Heart right ventricle (tissue), 16 donors: ENCODE measurements around the gene GAR1. TPM values are rescaled to one million over a fixed set of nuclear protein-coding genes. Genes with fewer than 3 reads are reported as not detected.
A peak's percentile ranks its signal among the peaks of the same experiment; 100 is the strongest.
"Not testable (repeated sequence)": the region's sequence is repeated elsewhere in the genome, so short reads cannot be mapped to it uniquely, and the experiment has no call there.

Source experiments
- ATAC-seq, 8 donors: fragments of 200-7000 bp; cut with Tn5 transposase; one replicate each; pipeline ENCODE4 v1.9.1; 2020; ENCODE audit warnings: mild to moderate bottlenecking in 8 of 8, moderate library complexity in 8 of 8, moderate number of reproducible peaks in 1 of 8
- DNase-seq, 2 donors: peaks; one replicate each; pipeline ENCODE4 v3.0.0-alpha.2; 2020
- H3K27ac ChIP-seq, 10 donors: fragments of 200-600 bp; sonication (generic) in 2 of 10; one replicate each; pipeline versions ENCODE4 v1.5.0 to v1.8.0; 2020 to 2022; ENCODE audit warnings: mild to moderate bottlenecking in 3 of 10
- H3K27me3 ChIP-seq, 7 donors: fragments of 200-600 bp; one replicate each; pipeline ENCODE4 v1.8.0; 2021 to 2022; ENCODE audit warnings: mild to moderate bottlenecking in 2 of 7
- H3K36me3 ChIP-seq, 9 donors: fragments of 200-600 bp; sonication (generic) in 1 of 9; one replicate each; pipeline versions ENCODE4 v1.5.0 to v1.8.0; 2020 to 2022; ENCODE audit warnings: mild to moderate bottlenecking in 2 of 9
- H3K4me1 ChIP-seq, 9 donors: fragments of 200-600 bp; sonication (generic) in 1 of 9; one replicate each; pipeline versions ENCODE4 v1.5.0 to v1.8.0; 2020 to 2022; ENCODE audit warnings: mild to moderate bottlenecking in 4 of 9
- H3K4me3 ChIP-seq, 10 donors: fragments of 200-600 bp; sonication (generic) in 2 of 10; one replicate each; pipeline versions ENCODE4 v1.5.0 to v1.8.0; 2020 to 2022; ENCODE audit warnings: mild to moderate bottlenecking in 7 of 10, moderate library complexity in 2 of 10
- H3K9me3 ChIP-seq, 11 donors: fragments of 200-600 bp in 10 of 11; sonication (generic) in 2 of 11; one replicate each; pipeline versions ENCODE4 v1.5.0 to v1.8.0; 2013 to 2022; ENCODE audit warnings: mild to moderate bottlenecking in 2 of 11, control low read depth in 1 of 11, moderate library complexity in 1 of 11
- CTCF ChIP-seq, 9 donors: fragments of 200-600 bp; sonication (generic) in 2 of 9; IDR thresholded peaks; one replicate each; pipeline versions ENCODE4 v1.5.0 to v1.8.0; 2021 to 2022; ENCODE audit warnings: antibody characterized with exemption in 9 of 9, mild to moderate bottlenecking in 5 of 9, moderate library complexity in 1 of 9
- WGBS, 2 donors: extraction: QIAGEN DNeasy Blood & Tissue Kit; methylation state at CpG; one replicate each; pipeline ENCODE4 v1.1.7; 2013; ENCODE audit warnings: inconsistent platforms in 1 of 2; 5-methylcytosine and 5-hydroxymethylcytosine counted together
- intact Hi-C, 10 donors: fragments of 100-400 bp; cut with DNase I; formaldehyde crosslinking; loops; one replicate each; pipeline versions ENCODE4 v1.11.1 to v1.14.2; 2022
- long read RNA-seq, 3 donors: library from polyadenylated mRNA; unstranded; transcript quantifications; one replicate each; pipeline ENCODE4 v2.0.0, GENCODE V29; 2020 to 2021
- polyA plus RNA-seq, 2 donors: library from polyadenylated mRNA; stranded (reverse); fragments of 200-250 nt; gene quantifications; one replicate each; pipeline ENCODE4 v1.2.3, GENCODE V29; 2013
- total RNA-seq, 10 donors: library from RNA; stranded (reverse); fragmentation: NEBNext Ultra II Directional in 3 of 10; extraction: Animal tissue kit (Norgen Biotek cat#: 25700) in 3 of 10; gene quantifications; one replicate each; pipeline versions ENCODE4 v1.2.1 to v1.2.4, GENCODE V29; 2021 to 2023
- donor health status: Arrhythmogenic right ventricular cardiomyopathy.
- donor health status: ischemic (EF 13 %, LVEDD 7.1; RV severe dilation, severe dysfunction).
- donor health status: healthy with polysubstance abuse.
- donor health status: DM: no; HTN: yes; CAD: no.
- donor health status: DM: no; HTN: no; CAD: no.
- donor health status: ischemic (EF 25% LVEDD 6.9; RV normal size, moderate dysfunction).
- donor health status: ischemic (EF 25% LVEDD 5.7; RV mildly dilated, moderate dysfunction).
- donor health status: healthy.
- donor health status: DM: yes; HTN: yes; CAD: no.
- donor health status: Ischemic cardiomyopathy.
- donor health status: ischemic (EF 35%, LVEDD 5.7; RV mildly dilated, moderate dysfunction).
- donor health status: nonischemic (EF 11% LVEDD 7.7; RV severe dilation, severe dysfunction).
- donor health status: DM: yes; HTN: yes; CAD: no.
- donor health status: PGD.
- donor health status: ischemic (EF 29% LVEDD 5.4; RV normal size, mild dysfunction).
- donor health status: nonischemic (EF 23%, LVEDD 6.1; RV moderate dilation, normal function).

The GAR1 gene
- total RNA-seq, result 10 to 100 TPM in 3 of 10 donors, 1 to 10 TPM in 7; 6.8 to 12.3 (median 9.2) TPM
- polyA plus RNA-seq, result 10 to 100 TPM in 1 of 2 donors, 1 to 10 TPM in 1; 9.6 to 17.2 TPM
- long read RNA-seq, donor 1, partial matches to known transcripts, result 2 of 5 reads
- long read RNA-seq, donor 1, other reads (novel, unspliced or antisense), result 1 of 5 reads
- long read RNA-seq, donor 2, partial matches to known transcripts, result 4 of 4 reads
- long read RNA-seq, donor 2, other reads (novel, unspliced or antisense), result 0 of 4 reads
- long read RNA-seq, donor 3, partial matches to known transcripts, result 0 of 4 reads
- long read RNA-seq, donor 3, other reads (novel, unspliced or antisense), result 1 of 4 reads

- H3K27ac ChIP-seq, result peak within 1 kb of the TSS in 9 of 10 donors; percentile 69 to 90 (median 85)
- peak; percentile 84 to 90 for DNase-seq
- H3K36me3 ChIP-seq, result peaks cover 0 to 32% (median 8%) of the 10 kb centered on the region in 9 donors
- 0% methylated on average over 53 of the region's 53 CpGs for WGBS, 2 donors
- H3K4me1 ChIP-seq, result peaks cover 0 to 25% (median 17%) of the 10 kb centered on the region in 9 donors
- peak; percentile 98 to 100 (median 100) for ATAC-seq
- H3K4me3 ChIP-seq, result peak within 1 kb of the TSS; percentile 65 to 94 (median 78)
- no peaks in the 10 kb centered on the region for H3K27me3 ChIP-seq
- peak in 1 of 9 donors; percentile 21 for TF ChIP-seq CTCF (IDR thresholded peaks at IDR 0.05)
- intact Hi-C loops, result loop anchor here in 9 of 10 donors (2.0 to 10.0 kb wide), 9 partner anchors 83 to 383 kb away; partner anchors contain the start of genes CASP6 (in 8 of the 9), SEC24B (in 6 of the 9) and PLA2G12A (in 2 of the 9)
- H3K9me3 ChIP-seq, result no peaks in the 10 kb centered on the region
These were observed at the start of gene GAR1 for GRCh38 chr4:109815151-109816081. Gene GAR1 (plus strand): TSS chr4:109815762. CDS start chr4:109816165, 403 bp downstream.

- H3K27me3 ChIP-seq, ATAC-seq, H3K4me1 ChIP-seq, DNase-seq, H3K27ac ChIP-seq, intact Hi-C loops, H3K4me3 ChIP-seq, H3K36me3 ChIP-seq: not testable (repeated sequence)
- H3K9me3 ChIP-seq, result peaks cover 0 to 20% (median 0%) of the 10 kb centered on the region in 11 donors
- 81 to 88% methylated on average over 2 of the region's 2 CpGs for whole genome bisulfite sequencing, 2 donors
These were observed 33.5 kb upstream of the GAR1 start for GRCh38 chr4:109782092-109782491.

GRCh38 chr4:109786846-109787245, 28.7 kb upstream of the GAR1 start:
- DNase-seq, result no peak
- peaks cover 0 to 28% (median 0%) of the 10 kb centered on the region in 11 donors for H3K9me3 ChIP-seq
- no peaks in the 10 kb centered on the region for H3K4me1 ChIP-seq
- no peak overlapping the region for H3K27ac ChIP-seq
- intact Hi-C loops, result no loop called here
- TF ChIP-seq CTCF (IDR thresholded peaks at IDR 0.05), result no peak
- H3K36me3 ChIP-seq, result no peaks in the 10 kb centered on the region
- ATAC-seq, result no peak
- H3K27me3 ChIP-seq, result no peaks in the 10 kb centered on the region
- H3K4me3 ChIP-seq, result no peak overlapping the region
- 84 to 94% methylated on average over 1 of the region's 1 CpG for WGBS, 2 donors

- no peaks in the 10 kb centered on the region for H3K4me1 ChIP-seq
- no peak for ATAC-seq
- no peak overlapping the region for H3K4me3 ChIP-seq
- no peaks in the 10 kb centered on the region for H3K27me3 ChIP-seq
- H3K9me3 ChIP-seq, result peaks cover 0 to 28% (median 0%) of the 10 kb centered on the region in 11 donors
- DNase-seq, result no peak
- H3K27ac ChIP-seq, result no peak overlapping the region
- WGBS, 2 donors, result 76 to 82% methylated on average over 1 of the region's 1 CpG
- no peaks in the 10 kb centered on the region for H3K36me3 ChIP-seq
- TF ChIP-seq CTCF (IDR thresholded peaks at IDR 0.05), result no peak
- intact Hi-C loops, result no loop called here
These were observed 27.8 kb upstream of the GAR1 start for GRCh38 chr4:109787807-109788206.
